CD4-positive, alpha-beta T cell treated with Interleukin-4 for 4 hours (primary cell): Measurements from ENCODE around the gene ZNG1F.
"Not testable (repeated sequence)": the region's sequence is repeated elsewhere in the genome, so short reads cannot be mapped to it uniquely, and the experiment has no call there.

ENCODE experiments used
- DNase-seq: peaks from one replicate; pipeline ENCODE4 v3.0.0-alpha.2; 2020

The ZNG1F gene

DNA sequence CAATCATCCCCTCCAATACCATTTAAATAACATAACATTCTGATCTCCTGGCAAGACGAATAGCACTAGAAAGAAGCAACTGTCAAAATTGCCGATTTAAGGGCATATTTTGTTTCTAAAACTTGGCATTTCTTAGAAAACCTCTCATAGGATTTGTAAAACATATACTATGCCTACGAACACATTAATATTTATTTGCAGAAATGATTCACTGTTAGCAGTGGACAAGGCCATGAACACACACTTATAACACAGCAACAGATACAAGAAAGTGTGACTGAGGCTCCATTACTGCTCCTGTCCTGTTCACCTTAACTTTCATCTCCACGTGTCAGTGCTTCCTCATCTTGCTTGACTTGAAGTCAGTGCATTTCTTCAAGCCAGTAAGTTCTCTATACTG, 106.8 kb downstream of the ZNG1F start:
- DNase-seq = not testable (repeated sequence)
